ENCODE results near the gene NIM1K. TPM values are rescaled to one million over a fixed set of nuclear protein-coding genes. Genes with fewer than 3 reads are reported as not detected.

The NIM1K gene
- polyA plus RNA-seq, 2 donors, result 0.12 to 0.21 TPM

DNA sequence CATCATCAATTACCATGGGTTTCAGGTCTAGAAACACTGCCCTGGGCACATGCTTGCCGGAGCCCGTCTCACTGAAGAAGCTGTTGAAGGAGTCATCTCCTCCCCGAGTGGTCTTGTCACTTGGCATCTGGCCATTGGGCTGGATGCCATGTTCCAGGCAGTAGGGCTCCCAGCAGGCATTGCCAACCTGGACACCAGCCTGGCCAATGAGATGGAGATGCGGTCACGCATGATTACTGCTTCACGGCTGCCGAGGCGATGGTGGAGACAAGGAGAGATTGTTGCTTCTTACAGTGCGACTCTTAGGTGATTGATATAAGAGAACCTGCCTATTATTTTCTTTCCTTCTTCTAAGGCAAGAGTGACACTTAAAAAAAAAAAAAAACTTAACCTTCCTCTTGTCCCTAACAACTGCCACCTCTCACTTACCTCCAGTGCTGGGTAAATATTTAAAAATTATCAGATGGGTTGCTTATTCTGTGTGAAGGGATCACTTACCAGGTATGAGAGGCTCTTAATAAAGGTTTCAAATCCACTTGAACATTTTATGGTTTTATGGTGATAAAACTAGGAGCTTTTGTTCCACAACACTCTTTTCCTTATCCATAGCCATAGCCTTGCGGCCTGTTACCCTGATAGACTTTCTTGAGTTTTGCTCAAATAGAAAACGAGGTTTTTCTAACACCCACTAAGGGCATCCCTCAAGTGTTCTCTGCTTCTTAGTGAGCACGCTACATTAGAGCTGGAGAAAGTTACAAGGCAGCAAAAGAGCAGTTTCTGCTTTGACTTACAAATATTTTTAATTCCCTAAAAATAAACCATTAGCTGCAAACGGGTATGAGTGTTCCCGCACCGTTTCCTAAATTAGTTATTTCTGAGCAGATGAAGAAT, 41.2 kb downstream of the NIM1K start:
- no peaks in the 10 kb centered on the region for H3K27me3 ChIP-seq (ENCODE audit: control insufficient read depth in 1 of 2, insufficient read depth in 2 of 2, low read length in 2 of 2)
- H3K9me3 ChIP-seq (ENCODE audit: control insufficient read depth in 2 of 2, insufficient read depth in 1 of 2, low read depth in 1 of 2, low read length in 1 of 2), result no peaks in the 10 kb centered on the region
- no peaks in the 10 kb centered on the region for H3K36me3 ChIP-seq (ENCODE audit: control insufficient read depth in 2 of 2, insufficient read depth in 2 of 2, low read length in 1 of 2)
- no peak overlapping the region for H3K4me3 ChIP-seq (ENCODE audit: low read depth in 1 of 2, low read length in 2 of 2)
- H3K4me1 ChIP-seq (ENCODE audit: control insufficient read depth in 2 of 2, insufficient read depth in 2 of 2, low read length in 1 of 2), result peaks cover 0 to 4% of the 10 kb centered on the region in 2 donors
- H3K27ac ChIP-seq (ENCODE audit: low read depth in 2 of 2, low read length in 1 of 2), result no peak overlapping the region
- WGBS, 2 donors, result 87 to 90% methylated on average over 15 of the region's 15 CpGs

DNA sequence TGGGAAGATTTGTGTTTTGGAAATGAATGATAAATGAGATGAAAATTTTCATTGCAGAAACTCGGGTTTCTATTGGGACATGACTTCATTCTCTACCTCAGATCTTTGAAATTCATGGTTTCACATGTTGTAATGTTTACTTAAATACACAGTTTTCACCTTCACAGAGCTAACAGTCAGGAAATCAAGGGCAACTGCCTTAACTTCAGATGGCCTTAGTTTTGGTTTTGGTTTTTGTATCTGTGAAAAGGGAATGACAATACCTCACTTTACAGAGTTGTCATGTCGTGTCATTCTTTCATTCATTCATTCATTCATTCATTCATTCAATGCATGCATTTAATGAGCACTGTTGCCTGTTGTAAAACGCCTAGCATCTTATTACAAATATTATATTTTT, 41.9 kb downstream of the NIM1K start:
- H3K4me1 ChIP-seq (ENCODE audit: control insufficient read depth in 2 of 2, insufficient read depth in 2 of 2, low read length in 1 of 2), result peaks cover 0 to 4% of the 10 kb centered on the region in 2 donors
- no peak overlapping the region for H3K4me3 ChIP-seq (ENCODE audit: low read depth in 1 of 2, low read length in 2 of 2)
- no peak overlapping the region for H3K27ac ChIP-seq (ENCODE audit: low read depth in 2 of 2, low read length in 1 of 2)
- no peaks in the 10 kb centered on the region for H3K36me3 ChIP-seq (ENCODE audit: control insufficient read depth in 2 of 2, insufficient read depth in 2 of 2, low read length in 1 of 2)
- H3K27me3 ChIP-seq (ENCODE audit: control insufficient read depth in 1 of 2, insufficient read depth in 2 of 2, low read length in 2 of 2), result no peaks in the 10 kb centered on the region
- no peaks in the 10 kb centered on the region for H3K9me3 ChIP-seq (ENCODE audit: control insufficient read depth in 2 of 2, insufficient read depth in 1 of 2, low read depth in 1 of 2, low read length in 1 of 2)
- WGBS, 2 donors, result 60 to 65% methylated on average over 3 of the region's 3 CpGs

DNA sequence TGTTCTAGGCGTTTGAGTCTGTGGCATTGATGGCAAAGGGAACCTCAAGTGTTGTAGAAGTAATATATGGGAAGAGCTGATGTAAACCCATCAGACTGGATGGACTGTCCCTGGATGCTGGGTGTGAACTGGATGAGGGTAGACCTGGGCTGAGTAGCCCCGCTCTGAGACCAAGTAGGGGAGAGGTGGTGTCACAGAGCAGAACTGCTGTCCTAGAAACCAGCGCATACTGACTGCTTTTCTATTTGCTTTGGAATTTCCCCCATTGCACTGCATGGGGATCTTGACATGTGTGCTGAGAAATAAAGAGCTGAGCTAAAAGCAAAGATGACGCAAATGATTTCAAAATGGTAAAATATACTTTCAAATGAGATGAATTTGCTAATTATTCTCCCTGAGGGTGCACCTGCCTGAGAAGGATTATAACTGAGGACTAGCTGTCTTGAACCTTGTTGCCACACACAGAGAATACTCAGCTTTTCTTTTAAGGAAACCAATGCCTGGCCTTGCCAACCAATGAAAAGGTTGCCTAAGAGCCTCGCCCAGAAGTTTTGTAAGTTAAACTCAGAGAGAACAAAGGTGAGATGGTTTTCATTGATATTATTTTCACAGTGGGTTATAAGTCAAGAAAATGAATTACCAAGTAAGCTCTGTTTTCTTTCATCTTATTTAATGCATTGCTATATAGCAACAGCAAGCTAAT, 44.8 kb downstream of the NIM1K start:
- H3K4me1 ChIP-seq (ENCODE audit: control insufficient read depth in 2 of 2, insufficient read depth in 2 of 2, low read length in 1 of 2), result peaks cover 0 to 3% of the 10 kb centered on the region in 2 donors
- H3K27me3 ChIP-seq (ENCODE audit: control insufficient read depth in 1 of 2, insufficient read depth in 2 of 2, low read length in 2 of 2), result no peaks in the 10 kb centered on the region
- WGBS, 2 donors, result 61 to 71% methylated on average over 5 of the region's 5 CpGs
- no peak overlapping the region for H3K4me3 ChIP-seq (ENCODE audit: low read depth in 1 of 2, low read length in 2 of 2)
- no peaks in the 10 kb centered on the region for H3K9me3 ChIP-seq (ENCODE audit: control insufficient read depth in 2 of 2, insufficient read depth in 1 of 2, low read depth in 1 of 2, low read length in 1 of 2)
- no peaks in the 10 kb centered on the region for H3K36me3 ChIP-seq (ENCODE audit: control insufficient read depth in 2 of 2, insufficient read depth in 2 of 2, low read length in 1 of 2)
- H3K27ac ChIP-seq (ENCODE audit: low read depth in 2 of 2, low read length in 1 of 2), result no peak overlapping the region

DNA sequence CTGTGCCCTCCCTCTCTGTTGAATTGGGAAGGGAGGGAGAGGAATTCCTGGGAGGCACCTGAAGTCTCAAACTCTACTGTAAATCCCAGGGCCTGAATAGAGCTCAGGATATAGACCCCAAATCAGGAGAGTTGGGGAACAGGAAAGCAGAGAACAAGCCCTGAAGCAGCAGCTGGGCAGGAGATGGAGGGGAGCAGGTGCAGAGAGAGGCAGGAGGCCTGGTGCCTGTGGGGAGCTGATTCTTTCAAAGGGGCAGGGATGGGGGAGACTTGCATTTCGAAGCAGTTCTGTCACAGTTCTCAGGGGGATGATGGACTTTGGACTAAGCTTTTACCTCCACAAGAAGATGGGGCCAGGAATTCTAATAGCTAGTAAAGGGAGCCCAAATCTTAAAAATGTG, 50.2 kb downstream of the NIM1K start:
- Histone ChIP-seq H3K36me3 (ENCODE audit: control insufficient read depth in 2 of 2, insufficient read depth in 2 of 2, low read length in 1 of 2) (no peaks in the 10 kb centered on the region), H3K4me1 (ENCODE audit: control insufficient read depth in 2 of 2, insufficient read depth in 2 of 2, low read length in 1 of 2) (no peaks in the 10 kb centered on the region), H3K9me3 (ENCODE audit: control insufficient read depth in 2 of 2, insufficient read depth in 1 of 2, low read depth in 1 of 2, low read length in 1 of 2) (no peaks in the 10 kb centered on the region), H3K4me3 (ENCODE audit: low read depth in 1 of 2, low read length in 2 of 2) (no peak overlapping the region), H3K27me3 (ENCODE audit: control insufficient read depth in 1 of 2, insufficient read depth in 2 of 2, low read length in 2 of 2) (peaks cover 0 to 4% of the 10 kb centered on the region in 2 donors), H3K27ac (ENCODE audit: low read depth in 2 of 2, low read length in 1 of 2) (no peak overlapping the region)
- 52 to 60% methylated on average over 1 of the region's 1 CpG for WGBS, 2 donors

DNA sequence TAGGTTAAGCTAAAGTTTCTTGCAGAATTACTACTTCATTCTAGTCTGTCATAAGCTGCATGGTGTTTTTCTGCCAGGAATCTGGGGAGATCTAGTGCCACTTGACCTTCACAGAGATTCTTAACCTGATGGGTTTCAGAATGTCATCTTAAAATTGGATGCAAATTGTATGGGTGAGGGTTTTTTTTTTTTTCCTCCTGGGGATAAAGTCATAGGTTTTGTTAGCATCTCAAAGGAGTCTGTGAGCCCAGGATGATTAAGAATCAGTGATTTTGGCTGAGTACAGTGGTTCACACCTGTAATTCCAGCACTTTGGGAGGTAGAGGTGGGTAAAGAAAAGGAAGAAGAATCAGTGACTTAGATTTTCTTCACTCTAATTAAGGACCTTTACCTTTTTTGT, 51.2 kb downstream of the NIM1K start:
- no peak overlapping the region for H3K27ac ChIP-seq (ENCODE audit: low read depth in 2 of 2, low read length in 1 of 2)
- no peaks in the 10 kb centered on the region for H3K4me1 ChIP-seq (ENCODE audit: control insufficient read depth in 2 of 2, insufficient read depth in 2 of 2, low read length in 1 of 2)
- H3K27me3 ChIP-seq (ENCODE audit: control insufficient read depth in 1 of 2, insufficient read depth in 2 of 2, low read length in 2 of 2), result peaks cover 0 to 4% of the 10 kb centered on the region in 2 donors
- no peaks in the 10 kb centered on the region for H3K9me3 ChIP-seq (ENCODE audit: control insufficient read depth in 2 of 2, insufficient read depth in 1 of 2, low read depth in 1 of 2, low read length in 1 of 2)
- H3K4me3 ChIP-seq (ENCODE audit: low read depth in 1 of 2, low read length in 2 of 2), result no peak overlapping the region
- H3K36me3 ChIP-seq (ENCODE audit: control insufficient read depth in 2 of 2, insufficient read depth in 2 of 2, low read length in 1 of 2), result no peaks in the 10 kb centered on the region

DNA sequence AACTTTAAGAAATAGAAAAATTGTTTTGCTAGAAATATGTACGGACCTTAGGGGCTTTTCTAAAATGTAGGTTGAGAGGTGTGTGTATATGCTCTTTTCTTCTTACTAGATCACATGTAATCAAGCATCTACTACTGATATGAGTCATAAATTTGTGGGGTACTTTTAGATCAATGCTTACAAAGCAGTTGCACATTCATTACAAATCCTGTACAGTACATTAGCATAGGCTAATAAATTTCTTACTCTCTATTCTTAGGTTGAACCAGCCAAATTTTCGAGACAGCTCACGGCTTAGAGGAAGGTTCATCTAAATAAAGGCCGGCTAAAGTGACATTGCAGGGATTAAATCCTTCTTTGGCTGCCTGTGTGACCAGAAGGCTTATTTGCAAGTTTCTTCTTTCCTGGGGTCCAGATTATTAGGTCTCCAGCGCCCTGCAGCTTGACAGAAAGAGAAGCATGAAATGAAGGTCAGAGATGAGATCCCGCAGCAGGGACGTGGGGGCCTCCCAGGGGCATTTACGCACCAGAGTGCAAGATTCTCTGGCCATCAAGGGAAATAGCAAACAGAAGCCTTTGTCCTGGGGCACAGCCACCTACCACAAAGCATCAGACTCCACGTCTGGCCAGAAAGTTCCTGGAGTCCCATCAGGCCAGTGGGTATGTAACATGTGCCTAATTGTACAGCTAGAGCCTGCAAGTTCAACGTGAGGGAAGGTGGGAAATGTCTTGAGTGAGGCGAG, 53.0 kb downstream of the NIM1K start:
- Histone ChIP-seq H3K27ac (ENCODE audit: low read depth in 2 of 2, low read length in 1 of 2) (no peak overlapping the region), H3K4me3 (ENCODE audit: low read depth in 1 of 2, low read length in 2 of 2) (no peak overlapping the region), H3K27me3 (ENCODE audit: control insufficient read depth in 1 of 2, insufficient read depth in 2 of 2, low read length in 2 of 2) (peaks cover 0 to 4% of the 10 kb centered on the region in 2 donors), H3K36me3 (ENCODE audit: control insufficient read depth in 2 of 2, insufficient read depth in 2 of 2, low read length in 1 of 2) (no peaks in the 10 kb centered on the region), H3K4me1 (ENCODE audit: control insufficient read depth in 2 of 2, insufficient read depth in 2 of 2, low read length in 1 of 2) (no peaks in the 10 kb centered on the region), H3K9me3 (ENCODE audit: control insufficient read depth in 2 of 2, insufficient read depth in 1 of 2, low read depth in 1 of 2, low read length in 1 of 2) (no peaks in the 10 kb centered on the region)
- 66 to 76% methylated on average over 10 to 11 of the region's 11 CpGs for WGBS, 2 donors

DNA sequence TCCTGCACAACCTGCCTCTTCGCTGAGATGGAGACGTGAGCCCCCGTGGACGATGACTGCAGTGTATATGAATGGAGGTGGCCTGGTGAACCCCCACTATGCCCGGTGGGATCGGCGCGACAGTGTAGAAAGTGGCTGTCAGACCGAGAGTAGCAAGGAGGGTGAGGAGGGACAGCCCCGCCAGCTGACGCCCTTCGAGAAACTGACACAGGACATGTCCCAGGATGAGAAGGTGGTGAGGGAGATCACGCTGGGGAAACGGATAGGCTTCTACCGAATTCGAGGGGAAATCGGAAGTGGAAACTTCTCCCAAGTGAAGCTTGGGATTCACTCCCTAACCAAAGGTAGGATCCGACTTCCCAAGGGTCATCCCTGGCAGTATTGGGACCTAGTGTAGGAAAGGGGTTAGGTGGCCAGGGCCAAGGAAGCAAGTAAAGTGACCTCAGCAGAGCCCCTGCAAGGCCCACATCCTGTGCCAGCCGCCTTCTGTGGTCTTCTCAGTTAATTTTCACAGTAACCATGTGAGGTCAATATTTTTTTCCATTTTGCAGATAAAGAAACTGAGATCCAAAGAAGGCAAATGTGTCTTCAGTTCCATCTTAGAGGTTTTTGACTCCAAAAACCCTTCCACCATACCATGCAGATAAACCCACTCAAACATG, 53.8 kb downstream of the NIM1K start:
- H3K36me3 ChIP-seq (ENCODE audit: control insufficient read depth in 2 of 2, insufficient read depth in 2 of 2, low read length in 1 of 2), result no peaks in the 10 kb centered on the region
- no peaks in the 10 kb centered on the region for H3K9me3 ChIP-seq (ENCODE audit: control insufficient read depth in 2 of 2, insufficient read depth in 1 of 2, low read depth in 1 of 2, low read length in 1 of 2)
- no peak overlapping the region for H3K4me3 ChIP-seq (ENCODE audit: low read depth in 1 of 2, low read length in 2 of 2)
- no peak overlapping the region for H3K27ac ChIP-seq (ENCODE audit: low read depth in 2 of 2, low read length in 1 of 2)
- peaks cover 0 to 4% of the 10 kb centered on the region in 2 donors for H3K27me3 ChIP-seq (ENCODE audit: control insufficient read depth in 1 of 2, insufficient read depth in 2 of 2, low read length in 2 of 2)
- WGBS, 2 donors, result 87 to 88% methylated on average over 19 of the region's 19 CpGs
- H3K4me1 ChIP-seq (ENCODE audit: control insufficient read depth in 2 of 2, insufficient read depth in 2 of 2, low read length in 1 of 2), result no peaks in the 10 kb centered on the region

DNA sequence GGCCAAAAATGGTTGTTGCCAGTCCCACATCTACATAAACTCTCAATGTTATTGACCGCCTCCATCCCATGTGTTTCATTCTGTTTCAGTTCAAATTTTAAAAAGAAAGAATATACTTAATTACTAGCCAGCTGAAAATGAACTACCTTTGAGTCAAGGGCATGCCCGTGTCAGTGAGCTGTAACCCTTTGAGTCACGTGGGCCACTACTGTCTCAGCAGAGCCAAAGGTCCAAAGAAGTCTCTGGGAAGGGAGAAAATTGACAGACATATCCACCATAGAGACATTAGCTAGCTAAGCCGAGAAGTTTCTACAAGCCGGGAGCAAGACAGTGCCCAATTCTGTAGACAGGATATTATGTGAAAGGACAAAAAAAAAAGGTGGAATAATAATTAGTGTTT, 59.7 kb downstream of the NIM1K start:
- H3K27ac ChIP-seq (ENCODE audit: low read depth in 2 of 2, low read length in 1 of 2), result no peak overlapping the region
- no peaks in the 10 kb centered on the region for H3K4me1 ChIP-seq (ENCODE audit: control insufficient read depth in 2 of 2, insufficient read depth in 2 of 2, low read length in 1 of 2)
- H3K36me3 ChIP-seq (ENCODE audit: control insufficient read depth in 2 of 2, insufficient read depth in 2 of 2, low read length in 1 of 2), result no peaks in the 10 kb centered on the region
- H3K9me3 ChIP-seq (ENCODE audit: control insufficient read depth in 2 of 2, insufficient read depth in 1 of 2, low read depth in 1 of 2, low read length in 1 of 2), result no peaks in the 10 kb centered on the region
- WGBS, 2 donors, result 79 to 86% methylated on average over 5 of the region's 5 CpGs
- H3K27me3 ChIP-seq (ENCODE audit: control insufficient read depth in 1 of 2, insufficient read depth in 2 of 2, low read length in 2 of 2), result no peaks in the 10 kb centered on the region
- H3K4me3 ChIP-seq (ENCODE audit: low read depth in 1 of 2, low read length in 2 of 2), result no peak overlapping the region

DNA sequence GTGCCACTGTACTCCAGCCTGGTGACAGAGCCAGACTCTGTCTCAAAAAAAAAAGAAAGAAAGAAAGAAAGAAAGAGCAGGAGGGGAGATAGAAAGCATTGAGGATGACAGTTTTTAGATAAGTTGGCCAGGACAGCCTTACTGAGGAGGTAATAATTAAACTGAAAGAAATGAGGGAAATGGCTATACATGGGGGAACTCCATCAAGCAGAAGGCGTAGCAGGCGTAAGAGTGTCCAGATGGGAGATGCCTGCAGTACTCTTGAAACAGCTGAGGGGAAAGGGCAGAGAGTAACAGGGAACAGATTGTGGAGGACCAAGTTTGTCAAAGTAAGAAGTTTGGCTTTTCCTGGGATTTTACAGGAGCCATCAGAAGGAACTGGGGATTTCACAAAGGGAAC, 63.7 kb downstream of the NIM1K start:
- 60 to 76% methylated on average over 2 of the region's 2 CpGs for WGBS, 2 donors
- no peak overlapping the region for H3K4me3 ChIP-seq (ENCODE audit: low read depth in 1 of 2, low read length in 2 of 2)
- no peaks in the 10 kb centered on the region for H3K4me1 ChIP-seq (ENCODE audit: control insufficient read depth in 2 of 2, insufficient read depth in 2 of 2, low read length in 1 of 2)
- H3K27me3 ChIP-seq (ENCODE audit: control insufficient read depth in 1 of 2, insufficient read depth in 2 of 2, low read length in 2 of 2), result no peaks in the 10 kb centered on the region
- no peaks in the 10 kb centered on the region for H3K36me3 ChIP-seq (ENCODE audit: control insufficient read depth in 2 of 2, insufficient read depth in 2 of 2, low read length in 1 of 2)
- no peaks in the 10 kb centered on the region for H3K9me3 ChIP-seq (ENCODE audit: control insufficient read depth in 2 of 2, insufficient read depth in 1 of 2, low read depth in 1 of 2, low read length in 1 of 2)
- no peak overlapping the region for H3K27ac ChIP-seq (ENCODE audit: low read depth in 2 of 2, low read length in 1 of 2)

Data from esophagus (tissue), 2 donors.